HG03066 (cell line): ENCODE results near the gene CASP5.
"Not testable (repeated sequence)": the region's sequence is repeated elsewhere in the genome, so short reads cannot be mapped to it uniquely, and the experiment has no call there.

Experiments
- ATAC-seq: cut with Tn5 transposase; IDR thresholded peaks from one replicate; pipeline ENCODE4 v1.9.1; 2021; ENCODE audit warnings: low read depth; ENCODE audit not compliant: unreplicated experiment

The CASP5 gene

GRCh38 chr11:105034388-105034787 is 11.4 kb upstream of the CASP5 start:
- peak; percentile 8 for ATAC-seq

GRCh38 chr11:105033781-105034180 is 10.8 kb upstream of the CASP5 start:
- ATAC-seq: no peak

GRCh38 chr11:105033343-105033742 is 10.4 kb upstream of the CASP5 start:
- no peak for ATAC-seq

GRCh38 chr11:105032495-105032894 is 9.5 kb upstream of the CASP5 start:
- no peak for ATAC-seq

GRCh38 chr11:105027678-105028077 is 4.7 kb upstream of the CASP5 start:
- ATAC-seq: no peak

GRCh38 chr11:105024394-105024793 is 1.4 kb upstream of the CASP5 start:
- no peak for ATAC-seq

GRCh38 chr11:105022527-105022926 is 441 bp downstream of the CASP5 start:
- no peak for ATAC-seq

- ATAC-seq: no peak
Observed at GRCh38 chr11:105007463-105007862, 15.5 kb downstream of the CASP5 start.

- no peak for ATAC-seq
Observed at GRCh38 chr11:105005451-105005845, 17.5 kb downstream of the CASP5 start.

- no peak for ATAC-seq
Observed at GRCh38 chr11:105004021-105004420, 18.9 kb downstream of the CASP5 start.

- ATAC-seq: no peak
Observed at GRCh38 chr11:105003151-105003550, 19.8 kb downstream of the CASP5 start.

- ATAC-seq: peak; percentile 89
Observed at GRCh38 chr11:105000797-105001196, 22.2 kb downstream of the CASP5 start.

- no peak for ATAC-seq
Observed at GRCh38 chr11:105000167-105000566, 22.8 kb downstream of the CASP5 start.

- no peak for ATAC-seq
Observed at GRCh38 chr11:104999721-105000120, 23.2 kb downstream of the CASP5 start.

GRCh38 chr11:104997288-104997687 is 25.7 kb downstream of the CASP5 start:
- ATAC-seq: no peak

GRCh38 chr11:104995001-104995408 is 28.0 kb downstream of the CASP5 start:
- no peak for ATAC-seq

- no peak for ATAC-seq
Observed at GRCh38 chr11:104992781-104993180, 30.2 kb downstream of the CASP5 start.

- ATAC-seq: no peak
Observed at GRCh38 chr11:104991994-104992393, 31.0 kb downstream of the CASP5 start.

GRCh38 chr11:104984808-104985207 is 38.2 kb downstream of the CASP5 start:
- ATAC-seq: no peak

GRCh38 chr11:104979839-104980238 is 43.1 kb downstream of the CASP5 start:
- ATAC-seq: no peak

- ATAC-seq: no peak
Observed at GRCh38 chr11:104973616-104974015, 49.4 kb downstream of the CASP5 start.

- ATAC-seq: not testable (repeated sequence)
Observed at GRCh38 chr11:104972924-104973323, 50.0 kb downstream of the CASP5 start.

GRCh38 chr11:104970756-104971155 is 52.2 kb downstream of the CASP5 start:
- no peak for ATAC-seq
